K562 (cell line): ENCODE measurements around the gene NFKB2. TPM values are rescaled to one million over a fixed set of nuclear protein-coding genes. Genes with fewer than 3 reads are reported as not detected.

Experiments
- CBX3 ChIP-seq, 2 experiments: IDR thresholded peaks; 1 replicate in 1 of 2; 2 replicates in 1 of 2; pipeline ENCODE4 v1.6.1; 2012; ENCODE audit warnings: inconsistent platforms in 2 of 2, low read length in 2 of 2, borderline replicate concordance in 1 of 2, control low read depth in 1 of 2
- CCNT2 ChIP-seq: IDR thresholded peaks from 2 replicates; pipeline ENCODE4 v1.6.1; 2011; ENCODE audit warnings: borderline replicate concordance, low read depth, mild to moderate bottlenecking, moderate library complexity, mixed read lengths, low read length; ENCODE audit not compliant: insufficient read length; ENCODE audit errors: extremely low read depth
- CREB3L1 ChIP-seq: fragments of 450-650 bp; IDR thresholded peaks from 2 replicates; pipeline ENCODE4 v1.6.1; 2014; ENCODE audit warnings: low read depth, mild to moderate bottlenecking, moderate library complexity, borderline replicate concordance
- CXXC5 ChIP-seq: fragments of 250-450 bp; sonication (Bioruptor Pico); IDR thresholded peaks from 2 replicates; pipeline ENCODE4 v1.8.0; 2022; ENCODE audit warnings: inconsistent platforms, mild to moderate bottlenecking, moderate library complexity
- JUNB ChIP-seq: fragments of 450-650 bp; formaldehyde crosslinking; conservative IDR thresholded peaks from 2 replicates; pipeline ENCODE4 v1.4.0; 2020; ENCODE audit warnings: mild to moderate bottlenecking
- KLF1 ChIP-seq: fragments of 450-650 bp; IDR thresholded peaks from 2 replicates; pipeline ENCODE4 v1.6.1; 2016; ENCODE audit warnings: missing genetic modification characterization, missing compliant biosample characterization
- KLF16 ChIP-seq: IDR thresholded peaks from 2 replicates; pipeline ENCODE4 v1.6.1; 2016; ENCODE audit warnings: antibody characterized with exemption
- LCOR ChIP-seq: sonication (generic); formaldehyde crosslinking; IDR thresholded peaks from 2 replicates; pipeline ENCODE4 v1.8.0; 2022; ENCODE audit warnings: mild to moderate bottlenecking, missing genetic modification reagents
- MBD2 ChIP-seq: sonication (generic); IDR thresholded peaks from 2 replicates; pipeline ENCODE4 v1.6.1; 2016; ENCODE audit warnings: low read depth, borderline replicate concordance
- POLR2AphosphoS2 ChIP-seq: IDR thresholded peaks from 2 replicates; pipeline ENCODE4 v1.6.1; 2012; ENCODE audit warnings: low read length, improper control_type of control experiment
- RCOR1 ChIP-seq, 2 experiments: IDR thresholded peaks; 2 replicates each; pipeline ENCODE4 v1.6.1; 2012; ENCODE audit warnings: low read depth in 2 of 2, low read length in 2 of 2, borderline replicate concordance in 1 of 2, improper control_type of control experiment in 1 of 2
- REST ChIP-seq, 2 experiments: fragments of 450-650 bp; formaldehyde crosslinking in 1 of 2; IDR thresholded peaks; 2 replicates each; pipeline versions ENCODE4 v1.4.0 to v1.6.1; 2014 to 2020; ENCODE audit warnings: mild to moderate bottlenecking in 2 of 2, borderline replicate concordance in 1 of 2, low read depth in 1 of 2
- TCF7L2 ChIP-seq: fragments of 150-350 bp; IDR thresholded peaks from 2 replicates; pipeline ENCODE4 v1.6.1; 2016; ENCODE audit warnings: low read depth, mild to moderate bottlenecking, low read length, moderate library complexity
- ZNF224 ChIP-seq: sonication (generic); formaldehyde crosslinking; IDR thresholded peaks from 2 replicates; pipeline ENCODE4 v1.8.0; 2022; ENCODE audit warnings: mild to moderate bottlenecking, missing genetic modification reagents
- polyA plus RNA-seq, 8 experiments: library from polyadenylated mRNA; depleted of rRNA in 4 of 8; stranded (reverse) in 5 of 8; unstranded in 3 of 8; fragments of >200 nt; fragmentation: Nextera tagmentation in 2 of 8; fragmentation: Illumina TruSeq in 1 of 8; extraction: Ambion mirVana in 2 of 8; extraction: Trizol in 1 of 8; gene quantifications; 2 replicates each; pipeline versions ENCODE4 v1.2.1 to v1.2.3, GENCODE V29; 2011 to 2014; ENCODE audit warnings: inconsistent platforms in 1 of 8, missing spikeins in 1 of 8
- total RNA-seq, 7 experiments: library from RNA; depleted of rRNA in 6 of 7; stranded (reverse); fragments of >200 nt in 6 of 7; fragmentation: Illumina TruSeq in 2 of 7; extraction: Trizol in 2 of 7; gene quantifications; 2 replicates each; pipeline versions ENCODE4 v1.2.1 to v1.2.3, GENCODE V29; 2011 to 2021; ENCODE audit warnings: low replicate concordance in 1 of 7
- TF ChIP-seq, protein P1 (sequence below), 2 experiments: fragments of 450-650 bp; conservative IDR thresholded peaks; 2 replicates each; pipeline ENCODE4 v1.6.1; 2017; ENCODE audit warnings: mild to moderate bottlenecking in 2 of 2, moderate library complexity in 2 of 2

The NFKB2 gene
- total and polyA plus RNA-seq, 9 of the 15 experiments (the other 6 are each of a cell fraction or from before 2014, with no cell fraction given): 0.07 to 20.3 (median 7.9) TPM

GRCh38 chr10:102432162-102432950 is 36.9 kb downstream of the NFKB2 start, which contains the start of gene CUEDC2 (continued):
- TF ChIP-seq REST (IDR thresholded peaks at IDR 0.05; ENCODE audit: borderline replicate concordance): peak; percentile 9; the same call in 1 of the 2 replicates
- TF ChIP-seq REST (CRISPR knock-in tag; IDR thresholded peaks at IDR 0.05; ENCODE audit: low read depth): no peak
- 0 out of 2 replicates have a peak, but pooled peaks have one; percentile 54 for TF ChIP-seq CREB3L1
- peak in 1 of 2 experiments; percentile 28; a peak in 1 of 3 replicates for TF ChIP-seq CBX3 (IDR thresholded peaks at IDR 0.05; ENCODE audit: borderline replicate concordance in 1 of 2, low read length in 2 of 2)
- peak; percentile 73; the same call in 1 of the 2 replicates for TF ChIP-seq LCOR (CRISPR knock-in tag)
- TF ChIP-seq ZNF224: no peak
- no peak for TF ChIP-seq JUNB (CRISPR knock-in tag)
- TF ChIP-seq KLF1 (tag): no peak
- peak; percentile 65; the same call in 1 of the 2 replicates for TF ChIP-seq MBD2
- TF ChIP-seq CXXC5: peak; percentile 97
- TF ChIP-seq RCOR1 (IDR thresholded peaks at IDR 0.05; ENCODE audit: borderline replicate concordance in 1 of 2, low read depth in 2 of 2, low read length in 2 of 2): peak in 1 of 2 experiments; percentile 56; a peak in 2 of 4 replicates
- TF ChIP-seq KLF16: peak; percentile 86
- peak; percentile 26 for TF ChIP-seq CCNT2
- no peak for TF ChIP-seq POLR2AphosphoS2
- TF ChIP-seq, protein P1, sequence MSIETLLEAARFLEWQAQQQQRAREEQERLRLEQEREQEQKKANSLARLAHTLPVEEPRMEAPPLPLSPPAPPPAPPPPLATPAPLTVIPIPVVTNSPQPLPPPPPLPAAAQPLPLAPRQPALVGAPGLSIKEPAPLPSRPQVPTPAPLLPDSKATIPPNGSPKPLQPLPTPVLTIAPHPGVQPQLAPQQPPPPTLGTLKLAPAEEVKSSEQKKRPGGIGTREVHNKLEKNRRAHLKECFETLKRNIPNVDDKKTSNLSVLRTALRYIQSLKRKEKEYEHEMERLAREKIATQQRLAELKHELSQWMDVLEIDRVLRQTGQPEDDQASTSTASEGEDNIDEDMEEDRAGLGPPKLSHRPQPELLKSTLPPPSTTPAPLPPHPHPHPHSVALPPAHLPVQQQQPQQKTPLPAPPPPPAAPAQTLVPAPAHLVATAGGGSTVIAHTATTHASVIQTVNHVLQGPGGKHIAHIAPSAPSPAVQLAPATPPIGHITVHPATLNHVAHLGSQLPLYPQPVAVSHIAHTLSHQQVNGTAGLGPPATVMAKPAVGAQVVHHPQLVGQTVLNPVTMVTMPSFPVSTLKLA (conservative IDR thresholded peaks at IDR 0.05): peak in 1 of 2 experiments; percentile 62; a peak in 3 of 4 replicates
- no peak for TF ChIP-seq TCF7L2
